NCI-H1417 treated with DMSO at 0.1 percent for 48 hours (cell line): ENCODE results near the gene DDX50.
"Not testable (repeated sequence)": the region's sequence is repeated elsewhere in the genome, so short reads cannot be mapped to it uniquely, and the experiment has no call there.

Experiments used
- DNase-seq: peaks from one replicate; lab custom pipeline; 2025; lab: John Stamatoyannopoulos, UW

Gene DDX50, protein sequence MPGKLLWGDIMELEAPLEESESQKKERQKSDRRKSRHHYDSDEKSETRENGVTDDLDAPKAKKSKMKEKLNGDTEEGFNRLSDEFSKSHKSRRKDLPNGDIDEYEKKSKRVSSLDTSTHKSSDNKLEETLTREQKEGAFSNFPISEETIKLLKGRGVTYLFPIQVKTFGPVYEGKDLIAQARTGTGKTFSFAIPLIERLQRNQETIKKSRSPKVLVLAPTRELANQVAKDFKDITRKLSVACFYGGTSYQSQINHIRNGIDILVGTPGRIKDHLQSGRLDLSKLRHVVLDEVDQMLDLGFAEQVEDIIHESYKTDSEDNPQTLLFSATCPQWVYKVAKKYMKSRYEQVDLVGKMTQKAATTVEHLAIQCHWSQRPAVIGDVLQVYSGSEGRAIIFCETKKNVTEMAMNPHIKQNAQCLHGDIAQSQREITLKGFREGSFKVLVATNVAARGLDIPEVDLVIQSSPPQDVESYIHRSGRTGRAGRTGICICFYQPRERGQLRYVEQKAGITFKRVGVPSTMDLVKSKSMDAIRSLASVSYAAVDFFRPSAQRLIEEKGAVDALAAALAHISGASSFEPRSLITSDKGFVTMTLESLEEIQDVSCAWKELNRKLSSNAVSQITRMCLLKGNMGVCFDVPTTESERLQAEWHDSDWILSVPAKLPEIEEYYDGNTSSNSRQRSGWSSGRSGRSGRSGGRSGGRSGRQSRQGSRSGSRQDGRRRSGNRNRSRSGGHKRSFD

DNA sequence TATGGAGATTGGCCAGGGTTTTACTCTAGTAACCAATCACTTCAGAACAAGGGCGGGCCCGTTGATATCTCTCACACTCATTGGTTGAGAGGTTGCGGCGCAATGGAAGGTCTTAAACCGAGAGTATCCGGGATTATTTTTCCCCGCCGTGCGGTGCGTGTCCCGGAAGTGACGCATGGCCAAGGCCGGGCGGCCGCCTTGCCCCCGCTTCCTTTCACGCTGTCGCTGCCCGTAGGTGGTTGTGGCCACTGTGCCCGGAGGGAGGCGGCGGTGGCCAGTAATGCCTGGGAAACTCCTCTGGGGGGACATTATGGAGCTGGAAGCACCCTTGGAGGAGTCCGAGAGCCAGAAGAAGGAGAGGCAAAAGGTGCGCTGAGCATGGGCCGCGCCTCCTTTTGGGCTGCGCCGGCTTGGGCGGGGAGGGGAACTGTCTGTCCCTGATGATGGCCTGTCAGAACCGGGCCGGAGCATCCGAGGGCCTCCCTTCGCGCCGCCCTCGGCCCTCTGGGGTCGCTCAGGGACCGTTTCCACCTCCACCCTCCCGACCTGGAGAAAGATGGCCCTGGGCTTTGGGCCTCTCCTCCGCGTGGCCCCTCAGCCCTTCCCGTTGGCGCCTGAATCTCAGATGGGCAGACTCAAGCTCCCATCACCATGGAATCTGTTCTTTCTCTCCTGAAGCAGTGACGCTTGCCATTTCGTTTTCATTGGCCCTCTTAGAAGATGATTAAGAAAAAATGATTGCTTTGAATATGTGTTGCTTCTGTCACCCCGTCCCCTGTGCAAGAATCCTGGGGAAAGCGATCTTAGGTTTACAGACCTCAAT is at the start of gene DDX50:
Gene DDX50 (plus strand): TSS at position 211 of the 823 bp plus-strand sequence. CDS start 70 bp downstream, at position 281.
- peak; percentile 75 for DNase-seq

DNA sequence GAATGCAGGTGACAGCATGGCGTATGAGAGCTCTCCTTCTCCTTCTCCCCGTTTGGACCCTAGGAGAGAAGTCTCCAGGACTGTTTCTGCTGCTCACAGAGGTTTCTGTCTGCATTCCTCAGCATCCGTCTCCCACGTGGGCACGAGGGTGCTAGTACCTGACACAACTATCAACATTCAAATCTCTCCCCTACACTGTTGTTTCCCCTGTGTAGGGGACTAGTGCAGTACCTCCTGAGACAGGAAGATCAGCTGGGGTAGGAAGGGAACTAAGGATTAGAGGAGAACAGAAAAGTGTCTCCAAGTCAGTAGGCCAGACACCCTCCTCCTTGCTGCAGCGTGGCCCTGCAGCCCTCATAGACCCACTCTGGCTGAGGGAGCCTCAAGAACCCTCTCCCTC is 44.8 kb upstream of the DDX50 start:
- DNase-seq, result no peak

DNA sequence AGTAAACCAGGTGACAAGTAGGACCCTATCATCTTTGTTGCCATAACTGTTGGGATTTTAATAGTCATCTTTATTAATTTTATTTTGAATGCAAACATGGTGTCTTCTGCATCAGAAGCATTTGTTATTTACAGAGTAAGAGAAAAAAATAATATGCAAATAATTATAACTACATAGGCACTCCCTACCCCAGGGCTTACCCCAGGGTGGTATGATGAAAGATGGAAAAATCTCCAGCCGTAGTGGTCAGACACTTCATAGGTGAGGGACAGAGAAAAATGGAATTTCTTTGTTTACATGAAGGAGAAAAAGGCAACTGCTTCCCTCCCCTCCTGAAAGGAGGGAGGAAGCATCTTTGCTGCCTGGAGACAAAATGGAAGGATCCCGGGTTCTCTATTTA is 44.1 kb upstream of the DDX50 start:
- no peak for DNase-seq

DNA sequence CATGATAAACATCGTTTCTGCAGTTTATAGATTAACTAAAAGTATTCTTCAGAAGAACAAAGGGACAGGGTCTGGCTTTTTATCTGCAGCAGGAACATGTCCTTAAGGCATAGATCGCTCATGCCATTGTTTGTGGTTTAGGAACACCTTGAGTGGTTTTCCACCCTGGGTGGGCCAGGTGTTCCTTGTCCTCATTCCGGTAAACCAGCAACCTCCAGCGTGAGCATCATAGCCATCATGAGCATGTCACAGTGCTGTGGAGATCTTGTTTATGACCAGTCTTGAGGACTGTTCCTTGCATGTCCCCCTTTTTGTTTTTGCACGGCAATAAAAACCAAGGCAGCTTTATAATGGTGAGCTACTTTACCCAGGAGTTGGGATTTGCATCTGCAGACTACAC is 39.9 kb upstream of the DDX50 start:
- DNase-seq, result no peak

DNA sequence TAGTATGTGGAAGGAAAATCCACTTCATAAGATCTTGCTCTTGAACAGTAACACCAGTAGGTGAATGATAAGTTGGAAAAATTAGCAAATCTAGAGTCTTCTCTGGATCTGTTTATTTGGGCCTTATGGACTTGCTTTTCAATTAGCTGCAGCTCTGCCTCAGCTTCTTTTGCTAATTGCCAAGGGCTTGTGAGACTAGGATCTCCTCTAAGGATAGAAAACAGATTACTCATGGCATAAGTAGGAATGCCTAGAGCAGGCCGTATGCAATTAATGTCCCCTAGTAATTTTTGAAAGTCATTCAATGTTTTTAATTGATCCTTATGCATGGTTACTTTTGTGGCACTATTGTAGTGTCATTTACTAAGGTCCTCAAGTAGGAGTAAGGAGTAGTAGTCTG is 36.5 kb upstream of the DDX50 start:
- no peak for DNase-seq

DNA sequence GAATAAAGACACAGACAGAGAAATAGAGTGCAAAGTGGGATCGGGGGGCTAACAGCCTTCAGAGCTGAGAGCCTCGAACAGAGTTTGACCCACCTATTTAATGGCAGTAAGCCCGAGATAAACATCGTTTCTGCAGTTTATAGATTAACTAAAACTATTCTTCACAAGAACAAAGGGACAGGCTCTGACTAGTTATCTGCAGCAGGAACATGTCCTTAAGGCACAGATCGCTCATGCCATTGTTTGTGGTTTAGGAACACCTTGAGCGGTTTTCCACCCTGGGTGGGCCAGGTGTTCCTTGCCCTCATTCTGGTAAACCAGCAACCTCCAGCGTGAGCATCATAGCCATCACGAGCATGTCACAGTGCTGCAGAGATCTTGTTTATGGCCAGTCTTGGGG is 32.9 kb upstream of the DDX50 start:
- not testable (repeated sequence) for DNase-seq

DNA sequence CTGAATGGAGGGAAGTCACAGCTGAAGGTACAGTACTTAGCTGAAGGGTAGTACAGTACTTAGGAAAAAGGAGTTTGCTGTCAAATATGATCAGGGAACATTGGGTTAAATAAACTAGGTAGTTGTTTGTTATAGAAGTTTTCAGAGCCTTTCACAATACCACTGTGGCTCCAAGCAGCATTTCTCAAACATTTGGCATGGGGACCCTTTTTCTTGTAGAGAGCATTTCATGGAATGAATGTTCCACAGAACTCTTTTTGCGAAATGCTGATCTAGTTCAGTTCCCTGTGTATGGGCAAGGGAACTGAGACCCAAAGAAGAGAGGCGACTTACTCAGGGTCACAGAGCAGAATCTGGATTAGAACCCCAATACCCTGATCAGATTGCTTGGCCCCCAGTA is 31.5 kb upstream of the DDX50 start:
- no peak for DNase-seq

DNA sequence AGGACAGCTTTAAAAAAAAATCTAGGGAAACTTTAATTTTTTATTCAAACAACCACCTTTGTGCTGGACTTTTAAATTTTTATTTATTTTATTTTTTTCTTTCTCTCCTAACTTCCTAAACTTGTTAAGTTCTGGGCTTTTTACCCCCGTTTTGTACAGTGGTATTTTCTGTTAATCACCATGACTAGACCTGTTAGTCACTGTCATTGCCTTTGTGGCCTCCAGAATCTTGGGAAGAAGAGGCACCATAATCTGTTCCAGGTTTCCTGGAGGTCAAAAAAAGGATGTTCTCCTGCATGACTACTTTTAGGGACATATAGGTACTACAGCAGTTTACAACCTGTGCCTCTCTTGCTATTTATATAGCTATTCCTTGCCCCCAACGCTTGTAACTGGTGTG is 31.1 kb upstream of the DDX50 start:
- no peak for DNase-seq

DNA sequence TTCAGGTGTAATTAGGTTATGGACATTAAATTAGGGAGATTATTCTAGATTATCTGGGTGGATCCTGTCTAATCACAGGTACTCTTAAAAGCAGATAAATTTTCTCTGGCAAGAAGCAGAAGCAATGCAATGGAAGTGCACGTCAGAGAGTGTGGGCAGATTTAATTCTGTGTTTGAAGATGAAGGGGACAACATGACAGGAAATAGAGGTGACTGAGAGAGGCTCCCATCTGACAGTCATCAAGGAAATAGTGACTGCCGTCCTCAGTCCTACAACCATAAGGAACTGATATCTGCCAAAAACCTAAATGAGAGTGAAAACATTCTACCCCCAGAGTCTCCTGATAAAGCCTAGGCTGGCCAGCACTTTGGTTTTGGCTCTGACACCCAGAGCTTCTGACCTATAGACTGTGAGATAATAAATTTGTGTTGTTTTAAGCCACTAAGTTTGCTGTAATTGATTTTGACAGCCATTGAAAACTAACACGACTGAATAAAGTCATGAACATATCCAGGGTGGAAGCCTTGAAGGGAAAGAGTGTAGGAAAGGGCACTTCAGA is 30.5 kb upstream of the DDX50 start:
- DNase-seq, result no peak

DNA sequence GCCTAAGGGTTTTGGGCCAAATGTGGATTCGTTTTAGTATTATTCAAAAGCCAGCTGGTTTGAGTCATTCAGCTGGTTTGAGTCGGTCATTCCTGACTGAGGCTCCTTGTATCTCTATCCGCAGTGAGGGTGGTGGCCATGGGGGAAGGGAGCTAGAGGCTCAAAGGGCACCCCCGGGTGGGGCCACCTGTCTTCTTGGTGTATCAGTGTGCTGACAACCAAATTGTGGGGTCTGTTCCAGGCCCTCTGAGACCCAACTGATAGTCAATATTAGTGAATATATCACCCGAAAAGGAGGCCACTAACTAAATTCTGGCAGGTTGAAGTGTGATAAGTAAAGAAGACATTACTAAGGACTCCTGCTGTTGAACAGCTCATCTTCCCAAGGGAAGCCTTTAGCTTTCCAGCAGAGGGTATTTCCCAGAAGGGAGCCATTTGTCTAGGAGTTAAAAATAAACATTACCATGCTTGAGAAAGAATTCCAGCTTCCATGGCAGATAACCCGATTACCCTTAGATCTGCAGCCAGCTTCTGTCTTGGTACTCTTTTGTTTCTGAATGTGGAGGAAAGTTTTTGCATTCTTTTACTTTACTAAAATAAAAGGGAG is 29.9 kb upstream of the DDX50 start:
- peak; percentile 3 for DNase-seq

DNA sequence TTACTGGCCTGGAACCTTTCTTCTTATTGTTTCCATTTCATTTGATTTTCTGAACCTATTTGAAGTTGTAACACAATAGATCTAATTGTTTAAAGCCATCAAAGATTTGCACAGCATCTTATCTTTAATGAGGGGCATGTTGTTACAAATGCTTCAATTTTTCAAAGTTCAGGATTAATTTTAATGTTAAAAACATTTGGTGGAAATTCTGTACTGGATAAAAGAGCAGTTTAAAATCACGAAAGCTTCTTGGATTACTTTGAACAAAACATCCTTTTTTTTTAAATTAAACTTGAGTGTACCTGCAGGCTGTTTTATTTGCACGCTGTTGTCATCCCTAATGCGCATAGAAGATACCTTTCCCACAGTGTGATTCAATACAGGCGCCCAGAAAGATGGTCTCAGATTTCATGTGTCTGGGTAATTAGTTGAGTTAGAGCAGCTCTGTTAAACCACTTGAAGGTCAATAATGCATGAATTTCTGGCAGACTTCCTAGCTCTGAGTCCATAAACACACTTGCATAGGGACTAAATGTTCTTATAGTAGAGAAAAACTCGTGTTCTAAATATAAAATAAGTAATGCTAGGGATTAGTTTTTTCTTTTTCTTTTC is 29.3 kb upstream of the DDX50 start:
- DNase-seq, result peak; percentile 85

DNA sequence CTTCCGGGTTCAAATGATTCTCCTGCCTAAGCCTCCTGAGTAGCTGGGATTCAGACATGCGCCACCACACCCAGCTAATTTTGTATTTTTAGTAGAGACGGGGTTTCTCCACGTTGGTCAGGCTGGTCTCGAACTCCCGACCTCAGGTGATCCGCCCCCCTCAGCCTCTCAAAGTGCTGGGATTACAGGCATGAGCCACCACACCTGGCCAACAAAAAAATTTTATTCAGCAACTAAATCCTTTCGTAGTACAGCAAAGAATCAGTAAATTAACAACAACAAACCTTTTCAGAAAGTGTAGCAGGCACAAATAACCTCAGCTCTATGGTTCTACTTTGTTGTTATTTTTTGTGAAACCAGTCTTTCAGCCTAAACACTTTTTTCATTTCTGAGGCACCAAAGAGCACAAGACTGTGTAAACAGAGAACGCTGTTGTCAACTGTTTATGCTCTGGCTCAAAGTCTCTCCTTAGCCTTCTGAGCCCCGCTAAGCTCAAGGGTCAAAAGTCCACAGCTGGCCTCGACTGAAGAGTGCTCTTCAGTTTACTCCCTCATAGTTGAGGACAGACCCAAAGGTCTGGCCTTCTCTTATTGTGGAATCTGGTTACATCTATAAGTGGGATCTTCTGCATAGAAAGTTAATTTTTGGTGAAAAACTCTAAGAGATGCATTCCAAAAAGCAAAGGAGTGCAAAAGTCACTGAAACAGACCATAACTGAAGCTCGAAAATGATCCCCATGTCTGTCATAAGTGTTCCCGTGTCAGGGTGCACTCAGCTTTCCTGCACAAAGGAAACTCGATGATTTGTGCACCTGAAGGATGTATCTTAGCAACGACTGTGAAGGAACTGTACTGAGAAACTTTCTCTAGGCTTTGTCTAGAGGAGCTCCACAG is 24.6 kb upstream of the DDX50 start:
- no peak for DNase-seq

DNA sequence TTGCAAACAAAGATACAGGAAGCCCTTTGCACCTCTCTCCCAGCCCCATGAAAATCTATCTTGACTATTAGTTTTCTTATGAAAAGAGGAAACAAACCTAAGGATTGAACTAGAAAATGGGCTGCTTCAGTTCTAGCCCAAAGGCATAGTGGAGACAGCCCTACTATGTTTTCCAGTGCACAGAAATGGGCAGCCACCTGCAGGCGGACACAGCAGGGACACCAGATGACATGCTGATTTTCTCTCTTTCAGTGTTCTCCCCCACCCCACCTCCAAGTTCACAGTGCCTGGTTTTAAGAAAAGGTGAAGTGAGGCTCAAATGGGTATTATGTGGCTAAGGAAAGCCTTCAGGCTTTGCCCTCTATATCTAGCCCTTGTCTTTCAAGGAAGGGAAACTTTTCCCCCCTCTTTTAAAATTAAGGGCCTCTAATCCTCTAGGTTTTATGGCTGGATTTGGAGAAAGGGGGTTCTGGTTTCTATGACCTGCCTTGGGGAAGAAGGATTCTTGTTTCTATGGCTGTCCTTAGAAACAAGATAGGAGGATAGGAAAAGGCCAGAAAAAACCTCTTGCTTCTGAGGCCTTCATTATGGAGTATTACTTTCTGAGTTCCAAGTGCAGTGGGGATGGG is 23.5 kb upstream of the DDX50 start:
- no peak for DNase-seq

DNA sequence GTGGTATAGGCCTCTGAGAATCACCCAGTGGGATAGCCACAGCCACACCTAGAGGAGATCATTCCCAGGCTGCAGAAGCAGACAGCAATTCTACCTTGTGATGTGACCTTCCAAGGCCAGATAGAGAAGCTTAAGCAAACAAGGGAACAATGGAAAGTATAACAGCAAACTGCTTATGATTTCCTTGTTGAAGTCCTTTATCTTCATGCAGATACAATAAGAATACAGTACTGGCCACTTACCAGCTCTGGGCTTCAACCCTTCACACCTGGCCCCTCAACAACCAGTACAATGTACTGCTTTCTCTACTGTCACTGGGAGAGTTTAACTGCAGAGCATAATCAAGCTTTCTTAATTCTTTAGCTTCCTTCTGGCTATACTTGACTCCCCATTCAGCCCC is 22.6 kb upstream of the DDX50 start:
- DNase-seq, result no peak

DNA sequence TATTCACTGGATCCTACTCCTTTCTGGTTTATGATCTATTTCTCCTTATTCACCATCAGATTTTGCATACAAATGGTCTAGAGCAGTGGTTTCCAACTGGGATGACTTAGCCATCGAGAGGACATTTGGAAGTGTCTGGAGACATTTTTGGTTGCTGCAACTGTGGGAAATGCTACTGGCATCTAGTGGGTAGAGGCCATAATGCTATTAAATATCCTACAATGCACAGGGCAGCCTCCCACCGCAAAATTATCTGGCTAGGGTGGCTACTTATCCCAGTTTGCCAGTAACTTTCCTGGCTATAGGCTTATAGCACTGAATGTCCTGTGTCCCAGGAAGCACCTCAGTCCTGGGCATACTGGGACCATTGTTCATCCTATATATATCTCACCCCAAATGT is 21.5 kb upstream of the DDX50 start:
- DNase-seq, result no peak

DNA sequence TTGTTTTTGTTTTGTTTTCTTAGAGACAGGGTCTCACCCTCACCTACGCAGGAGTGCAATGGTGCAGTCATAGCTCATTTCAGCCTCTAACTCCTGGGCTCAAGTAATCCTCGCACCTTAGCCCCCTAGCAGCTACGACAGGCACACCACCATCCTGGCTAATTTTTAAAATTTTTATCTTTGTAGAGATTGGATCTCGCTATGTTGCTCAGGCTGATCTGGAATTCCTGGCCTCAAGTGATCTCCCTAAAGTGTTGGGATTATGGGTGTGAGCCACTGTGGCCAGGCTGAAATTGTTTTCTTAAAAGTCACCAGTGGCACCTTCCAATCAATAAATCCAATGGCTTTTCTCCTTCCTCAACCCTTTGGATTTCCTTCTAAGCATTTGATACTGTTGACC is 20.9 kb upstream of the DDX50 start:
- DNase-seq, result no peak

DNA sequence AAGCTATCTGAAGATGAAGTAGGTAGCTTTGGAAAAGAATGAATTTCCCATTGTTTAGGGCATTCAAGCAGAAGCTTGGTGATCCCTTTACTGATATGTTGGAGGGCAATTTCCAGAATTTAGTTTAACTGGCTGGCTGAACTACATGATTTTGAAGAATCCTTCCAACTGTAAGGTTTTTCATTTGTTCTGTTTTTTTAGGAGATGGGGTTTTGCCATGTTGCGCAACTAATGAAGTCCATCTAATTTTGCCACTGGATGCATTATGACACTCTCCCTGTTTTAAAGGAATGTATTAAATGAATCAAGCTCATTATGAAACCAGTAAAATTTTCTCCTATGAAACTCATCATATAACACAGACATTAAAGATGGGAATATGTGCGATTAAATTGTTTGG is 6.1 kb upstream of the DDX50 start:
- no peak for DNase-seq

DNA sequence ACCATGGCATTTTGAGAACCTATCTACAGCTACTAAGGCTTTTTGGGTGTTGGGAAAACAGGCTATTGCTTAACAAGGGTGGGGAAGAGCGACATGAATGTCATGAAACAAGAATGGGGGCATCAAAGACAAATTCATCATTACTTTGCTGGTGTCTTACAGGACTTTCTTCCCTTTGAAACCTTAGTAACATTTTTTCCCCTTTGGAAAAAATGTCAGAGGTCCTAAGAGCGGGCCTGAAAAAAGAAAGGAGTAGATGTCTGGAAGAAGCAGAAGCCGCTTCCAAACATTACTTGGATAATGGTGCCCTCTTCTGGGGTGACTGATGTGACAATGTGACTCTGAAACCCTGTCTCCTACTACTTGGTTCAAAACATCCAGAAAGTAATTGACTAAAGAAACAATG is 3.8 kb upstream of the DDX50 start:
- DNase-seq, result no peak

DNA sequence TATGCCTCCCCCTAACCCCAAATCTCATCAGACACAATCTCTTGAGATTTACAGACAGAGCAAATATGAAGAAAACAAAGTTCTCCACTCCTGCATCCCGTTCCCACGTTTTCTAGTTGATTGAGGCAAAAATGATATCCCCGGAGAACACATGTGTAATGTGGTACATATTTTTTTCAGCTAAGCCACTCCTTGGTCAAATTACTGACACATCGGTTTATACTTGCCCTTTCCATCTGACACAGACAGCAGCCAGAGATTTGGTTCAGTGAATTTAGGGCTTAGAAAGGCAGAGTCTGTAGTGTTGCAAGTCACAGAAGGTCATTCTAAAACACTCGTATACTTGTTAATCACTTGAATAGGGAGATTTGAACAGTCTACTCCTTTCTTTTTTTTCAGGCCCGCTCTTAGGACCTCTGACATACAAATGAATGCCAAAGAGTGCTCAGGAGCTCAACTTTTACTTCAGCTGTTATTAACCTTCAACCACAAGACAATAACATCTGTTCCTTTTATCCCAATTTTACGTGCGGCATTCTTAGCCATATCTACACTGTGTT is 1.8 kb upstream of the DDX50 start:
- DNase-seq, result no peak
